SU-DHL-6 (cell line): Measurements from ENCODE around the gene RARS2.

Source experiments
- H2AFZ ChIP-seq: fragments of 200-600 bp; sonication (generic); 2 replicates; pipeline ENCODE4 v1.6.1; 2014; ENCODE audit warnings: low read depth, mild to moderate bottlenecking, moderate library complexity, mixed read lengths, antibody characterized with exemption, low read length; ENCODE audit not compliant: severe bottlenecking
- H3F3A ChIP-seq: fragments of 200-600 bp; shearing (Covaris generic); 2 replicates; pipeline ENCODE4 v1.6.0; 2016; ENCODE audit warnings: antibody characterized with exemption, mild to moderate bottlenecking; ENCODE audit not compliant: insufficient read depth
- H3K27ac ChIP-seq: fragments of 200-600 bp; sonication (generic); 2 replicates; pipeline ENCODE4 v1.5.1; 2016; ENCODE audit warnings: low read depth, mild to moderate bottlenecking, low read length, moderate library complexity, mixed read lengths
- H3K27me3 ChIP-seq: fragments of 200-600 bp; sonication (generic), shearing (Covaris generic); 2 replicates; pipeline ENCODE4 v1.6.0; 2014; ENCODE audit warnings: mild to moderate bottlenecking, low read length
- H3K36me3 ChIP-seq: fragments of 200-600 bp; sonication (generic); 2 replicates; pipeline ENCODE4 v1.6.1; 2014; ENCODE audit warnings: mild to moderate bottlenecking, low read length, mixed read lengths
- H3K4me2 ChIP-seq: fragments of 300-600, 200-600 bp; shearing (Covaris generic), sonication (generic); 2 replicates; pipeline ENCODE4 v1.6.0; 2014; ENCODE audit warnings: low read length, low read depth, mild to moderate bottlenecking; ENCODE audit not compliant: poor library complexity, severe bottlenecking
- H3K4me3 ChIP-seq: fragments of 200-600 bp; sonication (generic); 2 replicates; pipeline ENCODE4 v1.5.1; 2014; ENCODE audit warnings: antibody characterized with exemption, low read length, mild to moderate bottlenecking, mixed read lengths; ENCODE audit not compliant: insufficient read depth, poor library complexity, severe bottlenecking
- H3K79me2 ChIP-seq: fragments of 200-600 bp; sonication (generic); 2 replicates; pipeline ENCODE4 v1.6.1; 2014; ENCODE audit warnings: mild to moderate bottlenecking, low read length, moderate library complexity; ENCODE audit not compliant: insufficient read depth
- H3K9ac ChIP-seq: fragments of 200-600 bp; sonication (generic); 2 replicates; pipeline ENCODE4 v1.7.0; 2014; ENCODE audit warnings: mild to moderate bottlenecking, low read length
- H3K9me2 ChIP-seq: fragments of 200-600 bp; sonication (generic); replicated peaks from 2 replicates; pipeline ENCODE4 v1.6.1; 2014; ENCODE audit warnings: low read length; ENCODE audit not compliant: insufficient read depth
- H3K9me3 ChIP-seq: fragments of 200-600 bp; sonication (generic); 2 replicates; pipeline ENCODE4 v1.6.1; 2014; ENCODE audit warnings: low read length, mixed read lengths; ENCODE audit not compliant: insufficient read depth
- H4K20me1 ChIP-seq: fragments of 200-600 bp; sonication (generic); 2 replicates; pipeline ENCODE4 v1.6.1; 2014; ENCODE audit warnings: low read depth, mild to moderate bottlenecking, antibody characterized with exemption, low read length, moderate library complexity, mixed read lengths
- CTCF ChIP-seq: fragments of 200-600 bp; sonication (generic); IDR thresholded peaks from one replicate; pipeline ENCODE4 v1.5.1; 2017; ENCODE audit warnings: antibody characterized with exemption, mild to moderate bottlenecking, low read length, moderate library complexity; ENCODE audit not compliant: insufficient read depth, poor library complexity, severe bottlenecking
- EZH2phosphoT487 ChIP-seq: fragments of 200-600 bp; sonication (generic), shearing (Covaris generic); conservative IDR thresholded peaks from 2 replicates; pipeline ENCODE4 v1.6.1; 2018; ENCODE audit warnings: mild to moderate bottlenecking, antibody characterized with exemption, low read length, moderate library complexity, mixed read lengths

Gene RARS2

GRCh38 chr6:87538510-87539260 is 51.1 kb downstream of the RARS2 start:
- TF ChIP-seq EZH2phosphoT487 (no peak), CTCF (no peak)
- Histone ChIP-seq H3K36me3 (peaks cover 31% of the 10 kb centered on the region), H3K9ac (no peak overlapping the region), H3K9me2 (no peaks in the 10 kb centered on the region), H3K27me3 (no peaks in the 10 kb centered on the region), H2AFZ (no peak overlapping the region), H3F3A (0 out of 2 replicates have a peak, but pooled peaks cover 2% of the 10 kb centered on the region), H4K20me1 (no peaks in the 10 kb centered on the region), H3K9me3 (peaks cover 5% of the 10 kb centered on the region; the same call in 1 of the 2 replicates), H3K4me3 (no peak overlapping the region), H3K4me2 (no peak overlapping the region), H3K79me2 (no peaks in the 10 kb centered on the region), H3K27ac (no peak overlapping the region)

- no peak overlapping the region for H3K27ac ChIP-seq
- no peak overlapping the region for H3K4me3 ChIP-seq
- TF ChIP-seq CTCF (no peak), EZH2phosphoT487 (no peak)
- H3K79me2 ChIP-seq, result no peaks in the 10 kb centered on the region
- H4K20me1 ChIP-seq, result no peaks in the 10 kb centered on the region
- no peaks in the 10 kb centered on the region for H3K27me3 ChIP-seq
- peaks cover 4% of the 10 kb centered on the region for H3K36me3 ChIP-seq
- no peak overlapping the region for H3K9ac ChIP-seq
- no peak overlapping the region for H3K4me2 ChIP-seq
- H3K9me2 ChIP-seq, result no peaks in the 10 kb centered on the region
- no peak overlapping the region for H2AFZ ChIP-seq
- H3F3A ChIP-seq, result 0 out of 2 replicates have a peak, but pooled peaks cover 2% of the 10 kb centered on the region
- H3K9me3 ChIP-seq, result peaks cover 4% of the 10 kb centered on the region; the same call in 1 of the 2 replicates
Observed at GRCh38 chr6:87534377-87535047, 55.3 kb downstream of the RARS2 start.

GRCh38 chr6:87529221-87529620 is 60.6 kb downstream of the RARS2 start:
- Histone ChIP-seq H2AFZ (no peak overlapping the region), H3K9ac (no peak overlapping the region), H3K27ac (no peak overlapping the region), H3F3A (no peaks in the 10 kb centered on the region), H3K36me3 (peaks cover 10% of the 10 kb centered on the region), H3K9me2 (no peaks in the 10 kb centered on the region), H3K4me2 (no peak overlapping the region), H3K9me3 (no peaks in the 10 kb centered on the region), H3K4me3 (no peak overlapping the region), H4K20me1 (no peaks in the 10 kb centered on the region), H3K27me3 (no peaks in the 10 kb centered on the region), H3K79me2 (no peaks in the 10 kb centered on the region)
- TF ChIP-seq EZH2phosphoT487 (no peak), CTCF (no peak)
